OCI-M2 (cell line): Measurements from ENCODE around the gene PCDHGA1.
"Not testable (repeated sequence)": the region's sequence is repeated elsewhere in the genome, so short reads cannot be mapped to it uniquely, and the experiment has no call there.

Experiments
- DNase-seq: peaks from one replicate; lab custom pipeline; 2025; ENCODE audit not compliant: unreplicated experiment; lab: John Stamatoyannopoulos, UW

The PCDHGA1 gene

GRCh38 chr5:141346017-141346416, 15.7 kb downstream of the PCDHGA1 start:
- not testable (repeated sequence) for DNase-seq

- DNase-seq: no peak
Observed at GRCh38 chr5:141349917-141350619, 19.8 kb downstream of the PCDHGA1 start, which contains the start of gene PCDHGB1. TSS of gene PCDHGB1 (plus strand) at chr5:141350099. CDS start at chr5:141350261, 162 bp downstream.

GRCh38 chr5:141351591-141351990, 21.3 kb downstream of the PCDHGA1 start:
- no peak for DNase-seq

GRCh38 chr5:141354900-141355469, 24.7 kb downstream of the PCDHGA1 start, which contains the start of gene PCDHGA4:
TSS of gene PCDHGA4 (plus strand) at chr5:141355021. CDS start at chr5:141355108, 87 bp downstream.
- no peak for DNase-seq

GRCh38 chr5:141355641-141356040, 25.3 kb downstream of the PCDHGA1 start:
- no peak for DNase-seq

- DNase-seq: no peak
Observed at GRCh38 chr5:141356133-141356532, 25.8 kb downstream of the PCDHGA1 start.

- no peak for DNase-seq
Observed at GRCh38 chr5:141356950-141357349, 26.6 kb downstream of the PCDHGA1 start.

GRCh38 chr5:141359790-141360426, 29.6 kb downstream of the PCDHGA1 start, which contains the start of gene PCDHGB2:
TSS of gene PCDHGB2 (plus strand) at chr5:141359994. CDS start at chr5:141360136, 142 bp downstream.
- no peak for DNase-seq

- no peak for DNase-seq
Observed at GRCh38 chr5:141360685-141361084, 30.4 kb downstream of the PCDHGA1 start.

GRCh38 chr5:141362719-141363118, 32.4 kb downstream of the PCDHGA1 start:
- no peak for DNase-seq

GRCh38 chr5:141363952-141364660, 33.8 kb downstream of the PCDHGA1 start, which contains the start of gene PCDHGA5:
TSS of gene PCDHGA5 (plus strand) at chr5:141364162. CDS start at chr5:141364331, 169 bp downstream.
- no peak for DNase-seq

GRCh38 chr5:141366016-141366896, 35.9 kb downstream of the PCDHGA1 start:
- DNase-seq: no peak

- no peak for DNase-seq
Observed at GRCh38 chr5:141369994-141370848, 39.9 kb downstream of the PCDHGA1 start, which contains the start of gene PCDHGB3. TSS of gene PCDHGB3 (plus strand) at chr5:141370242. CDS start at chr5:141370395, 153 bp downstream.

GRCh38 chr5:141371572-141372475, 41.5 kb downstream of the PCDHGA1 start:
- no peak for DNase-seq

GRCh38 chr5:141373673-141374317, 43.5 kb downstream of the PCDHGA1 start, which contains the start of gene PCDHGA6:
TSS of gene PCDHGA6 (plus strand) at chr5:141373891. CDS start at chr5:141374084, 193 bp downstream.
- DNase-seq: no peak

GRCh38 chr5:141374627-141375026, 44.3 kb downstream of the PCDHGA1 start:
- DNase-seq: no peak

- DNase-seq: not testable (repeated sequence)
Observed at GRCh38 chr5:141375444-141376155, 45.3 kb downstream of the PCDHGA1 start.
